B cell (primary cell): ENCODE measurements around the gene ANKRD13C.

Experiments used
- EZH2 ChIP-seq: IDR thresholded peaks from 2 replicates; pipeline ENCODE4 v1.6.1; 2012; ENCODE audit warnings: borderline replicate concordance, low read depth, mild to moderate bottlenecking, moderate library complexity, low read length; ENCODE audit not compliant: insufficient read depth, poor library complexity, severe bottlenecking
- TF ChIP-seq, protein P1 (sequence below): fragments of 200-600 bp; IDR thresholded peaks from one replicate; pipeline ENCODE4 v1.8.0; 2022; ENCODE audit warnings: antibody characterized with exemption, mild to moderate bottlenecking

DNA sequence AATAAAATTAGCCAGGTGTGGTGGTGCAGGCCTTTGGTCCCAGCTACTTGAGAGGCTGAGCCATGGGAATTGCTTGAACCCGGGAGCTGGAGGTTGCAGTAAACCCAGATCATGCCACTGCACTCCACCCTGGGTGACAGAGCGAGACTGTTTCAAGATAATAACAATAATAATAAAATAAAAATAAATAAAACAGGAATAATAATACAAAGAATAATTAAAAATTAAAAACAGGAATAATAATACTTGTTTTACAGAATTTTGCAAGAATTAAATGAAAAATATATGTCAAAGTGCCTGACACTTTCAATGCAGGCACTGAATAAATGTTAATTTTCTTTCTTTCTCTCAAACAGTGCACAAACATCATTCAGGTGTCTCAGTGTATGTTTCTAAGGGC is 30.0 kb upstream of the ANKRD13C start:
- TF ChIP-seq, protein P1, sequence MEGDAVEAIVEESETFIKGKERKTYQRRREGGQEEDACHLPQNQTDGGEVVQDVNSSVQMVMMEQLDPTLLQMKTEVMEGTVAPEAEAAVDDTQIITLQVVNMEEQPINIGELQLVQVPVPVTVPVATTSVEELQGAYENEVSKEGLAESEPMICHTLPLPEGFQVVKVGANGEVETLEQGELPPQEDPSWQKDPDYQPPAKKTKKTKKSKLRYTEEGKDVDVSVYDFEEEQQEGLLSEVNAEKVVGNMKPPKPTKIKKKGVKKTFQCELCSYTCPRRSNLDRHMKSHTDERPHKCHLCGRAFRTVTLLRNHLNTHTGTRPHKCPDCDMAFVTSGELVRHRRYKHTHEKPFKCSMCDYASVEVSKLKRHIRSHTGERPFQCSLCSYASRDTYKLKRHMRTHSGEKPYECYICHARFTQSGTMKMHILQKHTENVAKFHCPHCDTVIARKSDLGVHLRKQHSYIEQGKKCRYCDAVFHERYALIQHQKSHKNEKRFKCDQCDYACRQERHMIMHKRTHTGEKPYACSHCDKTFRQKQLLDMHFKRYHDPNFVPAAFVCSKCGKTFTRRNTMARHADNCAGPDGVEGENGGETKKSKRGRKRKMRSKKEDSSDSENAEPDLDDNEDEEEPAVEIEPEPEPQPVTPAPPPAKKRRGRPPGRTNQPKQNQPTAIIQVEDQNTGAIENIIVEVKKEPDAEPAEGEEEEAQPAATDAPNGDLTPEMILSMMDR, result no peak
- TF ChIP-seq EZH2, result no peak
